HG03432 (cell line): ENCODE measurements around the gene PPP1CC.
A peak's percentile ranks its signal among the peaks of the same experiment; 100 is the strongest.

Source experiments
- ATAC-seq: cut with Tn5 transposase; IDR thresholded peaks from one replicate; pipeline ENCODE4 v1.9.1; 2021; ENCODE audit warnings: mild to moderate bottlenecking, moderate library complexity; ENCODE audit not compliant: unreplicated experiment

The PPP1CC gene

DNA sequence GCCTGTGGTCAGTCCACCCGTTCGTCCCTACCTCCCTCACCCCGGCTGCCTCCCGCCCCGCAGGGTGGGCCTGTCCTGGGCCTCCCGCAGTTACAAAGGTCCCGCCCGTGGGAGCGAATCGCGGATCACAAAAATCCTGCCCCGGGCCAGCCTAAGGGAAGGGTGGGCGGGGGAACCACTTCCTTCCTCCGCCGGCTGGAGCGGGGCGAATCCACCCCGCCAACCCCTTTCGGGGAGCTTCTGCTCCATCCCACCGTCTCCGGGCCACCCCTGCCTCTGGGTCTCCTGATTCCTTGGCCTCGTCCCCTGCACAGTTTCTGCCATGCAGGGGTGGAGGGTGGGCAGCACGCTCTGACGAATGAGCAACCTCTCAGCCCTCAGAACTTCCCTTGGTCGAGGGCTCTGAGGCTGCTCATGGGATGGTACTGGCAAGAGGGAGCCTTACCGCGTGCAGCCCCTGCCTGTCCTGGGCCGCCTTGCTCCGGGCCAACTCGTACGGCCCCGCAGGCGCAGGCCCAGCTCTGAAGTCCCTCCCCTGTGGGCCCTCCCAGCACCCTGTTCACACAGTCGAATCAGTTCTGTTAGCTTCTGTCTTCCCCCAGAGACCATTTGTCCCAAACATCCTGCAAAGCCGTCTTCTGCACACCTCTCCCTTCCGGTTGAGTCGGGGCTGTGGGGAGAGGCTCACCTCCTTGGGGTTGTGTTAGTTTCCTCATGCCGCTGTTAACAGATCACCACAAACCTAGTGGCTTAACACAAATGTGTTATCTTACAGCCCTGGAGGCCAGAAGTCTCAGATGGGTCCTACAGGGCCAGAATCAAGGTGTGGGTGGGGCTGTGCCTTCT lies 53.2 kb downstream of the PPP1CC start:
- ATAC-seq: peak; percentile 61

DNA sequence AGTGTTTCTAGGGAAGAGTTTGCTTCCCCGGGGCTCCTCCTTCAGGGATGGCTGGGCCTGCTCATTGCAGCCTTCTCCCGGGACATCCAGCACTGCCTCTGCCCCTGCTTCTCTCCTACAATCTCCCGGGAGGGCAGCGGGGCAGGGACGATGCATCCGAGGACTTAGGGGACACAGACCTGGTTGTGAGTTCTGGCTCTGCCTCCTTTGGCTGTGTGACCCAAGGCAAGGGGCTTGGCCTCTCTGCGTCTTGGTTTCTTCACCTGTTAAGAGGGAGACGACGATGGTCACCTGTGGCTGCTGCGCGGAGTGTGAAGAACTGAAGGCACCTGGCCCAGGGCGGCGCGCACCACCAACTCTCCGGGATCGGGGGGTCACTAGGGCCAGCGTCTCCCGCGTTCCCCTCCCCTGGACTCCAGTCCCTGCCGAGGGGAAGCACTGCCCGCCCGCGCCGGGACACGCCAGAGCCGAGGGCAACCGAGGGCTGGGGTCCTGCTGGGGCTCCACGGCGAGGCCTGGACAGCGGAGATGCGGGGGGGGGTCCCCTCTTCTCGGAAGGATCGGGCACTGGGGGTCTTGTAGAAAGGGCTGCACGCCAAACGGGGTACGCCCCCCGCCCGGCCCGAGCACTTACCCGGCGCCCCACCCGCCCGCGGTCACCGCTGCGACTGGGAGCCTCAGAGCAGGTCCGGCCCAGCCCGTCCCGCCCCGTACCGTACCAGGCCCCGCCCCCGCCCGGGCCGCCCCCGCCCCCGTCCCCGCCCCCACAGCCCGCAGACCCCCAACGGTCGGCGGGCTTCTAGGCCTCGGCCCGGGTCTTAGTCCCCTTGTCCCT lies 54.0 kb downstream of the PPP1CC start, which contains the start of gene HVCN1:
Gene HVCN1 (minus strand): TSS at position 670 of the 835 bp plus-strand sequence. CDS start 5,870 bp downstream, outside the sequence.
- peak; percentile 43 for ATAC-seq

DNA sequence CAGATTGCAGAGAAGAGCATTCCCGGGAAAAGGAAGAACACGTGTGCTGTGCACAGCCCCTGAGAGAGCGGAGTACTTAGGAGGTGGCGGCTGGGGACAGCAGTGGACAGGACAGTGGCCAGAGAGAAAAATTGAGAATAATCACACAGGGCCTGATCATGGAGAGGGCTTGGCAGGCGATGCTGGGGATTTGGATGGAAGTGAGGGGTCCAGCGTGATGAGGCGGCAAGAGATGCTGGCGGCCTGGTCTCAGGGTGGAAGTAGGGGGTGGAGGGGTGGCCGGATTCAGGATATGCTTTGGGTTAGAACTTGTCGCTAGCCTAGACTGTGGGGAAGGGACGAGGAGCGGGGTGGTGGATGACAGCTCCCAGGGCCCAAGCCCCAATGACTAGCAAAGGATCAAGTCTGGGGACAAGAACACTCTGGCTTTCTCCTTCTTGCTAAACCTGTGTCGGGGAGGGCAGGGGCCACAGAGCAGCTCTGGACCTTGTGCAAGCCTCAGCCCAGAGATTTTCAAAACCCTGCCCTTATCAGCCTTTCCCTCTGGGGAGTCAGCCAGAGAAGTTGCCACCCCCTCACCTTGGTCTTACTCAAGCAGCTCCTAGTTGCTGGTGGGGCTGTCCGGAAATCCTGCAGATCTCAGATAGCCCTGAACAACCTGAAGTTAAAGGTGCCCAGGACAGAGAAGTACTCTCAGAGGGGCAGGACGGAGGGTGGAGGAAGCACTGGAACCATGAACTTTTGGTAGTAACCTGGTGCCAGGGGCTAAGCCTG lies 55.1 kb downstream of the PPP1CC start:
- no peak for ATAC-seq

DNA sequence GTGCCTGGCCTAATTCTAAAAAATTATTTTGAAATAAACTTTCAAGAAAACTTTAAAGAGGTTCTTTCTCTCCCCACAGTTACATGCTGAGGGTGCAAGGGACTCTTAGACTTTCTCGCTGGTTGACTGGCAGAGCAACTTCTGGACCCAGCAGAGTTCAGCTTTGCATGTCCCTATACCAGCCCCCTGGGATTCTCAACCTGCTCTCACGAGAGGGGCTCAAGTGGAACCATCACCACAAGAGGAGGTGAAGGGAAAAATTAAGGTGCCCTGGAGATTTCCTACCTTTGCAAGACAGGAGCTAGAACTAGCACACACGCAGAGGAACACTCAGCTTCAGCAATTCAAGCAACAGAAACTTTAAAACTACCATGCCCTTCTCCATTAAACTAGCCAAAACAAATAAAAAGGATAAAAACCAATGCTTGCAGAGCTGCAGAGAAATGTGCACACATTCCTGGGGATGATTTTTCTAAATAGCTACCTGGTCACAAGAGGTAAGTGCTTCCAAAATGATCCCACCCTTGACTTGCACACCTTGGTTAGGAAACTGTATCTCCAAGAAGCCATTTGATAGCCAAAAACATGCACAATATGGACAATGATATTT lies 56.3 kb downstream of the PPP1CC start:
- ATAC-seq: no peak

DNA sequence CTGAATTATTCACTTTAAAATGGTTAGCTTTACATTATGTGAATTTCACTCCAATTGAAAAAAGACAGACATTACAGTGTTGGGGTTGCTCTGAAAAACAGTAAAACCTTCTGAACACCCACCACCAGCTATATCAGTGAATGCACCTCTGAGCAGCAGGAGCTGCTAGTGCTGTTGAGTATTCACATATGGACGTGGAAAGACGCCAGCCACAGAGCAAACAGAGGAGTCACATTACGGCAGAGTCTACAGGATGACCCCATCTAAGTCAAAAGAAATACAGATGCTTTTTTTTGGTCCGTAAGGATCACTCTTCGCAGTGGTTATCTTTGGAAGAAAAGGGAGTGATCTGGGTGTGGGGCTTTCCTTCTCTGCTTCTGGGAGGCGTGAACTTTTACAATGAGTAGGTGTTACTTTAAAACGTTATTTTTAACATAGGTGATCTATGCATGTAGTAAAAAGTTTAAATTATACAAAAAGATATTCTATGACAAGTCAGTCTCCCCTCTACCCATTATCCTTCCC lies 58.3 kb downstream of the PPP1CC start:
- ATAC-seq: no peak

DNA sequence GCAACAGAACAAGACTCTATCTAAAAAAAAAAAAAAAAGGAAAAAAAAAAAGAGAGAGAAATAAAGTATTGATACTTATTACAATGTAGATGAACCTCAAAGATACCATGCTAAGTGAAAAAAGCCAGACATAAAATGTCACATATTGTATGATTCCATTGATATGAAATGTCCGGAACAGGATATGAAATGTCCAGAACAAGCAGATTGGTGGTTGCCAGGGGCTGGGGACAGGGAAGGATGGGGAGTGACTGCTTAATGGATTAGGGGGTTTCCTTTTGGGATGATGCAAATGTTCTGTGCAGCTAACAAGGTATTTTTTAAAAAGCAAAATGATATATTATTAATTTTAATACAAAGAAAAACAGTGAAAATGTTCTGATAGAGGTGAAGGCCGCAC lies 58.8 kb downstream of the PPP1CC start:
- no peak for ATAC-seq

DNA sequence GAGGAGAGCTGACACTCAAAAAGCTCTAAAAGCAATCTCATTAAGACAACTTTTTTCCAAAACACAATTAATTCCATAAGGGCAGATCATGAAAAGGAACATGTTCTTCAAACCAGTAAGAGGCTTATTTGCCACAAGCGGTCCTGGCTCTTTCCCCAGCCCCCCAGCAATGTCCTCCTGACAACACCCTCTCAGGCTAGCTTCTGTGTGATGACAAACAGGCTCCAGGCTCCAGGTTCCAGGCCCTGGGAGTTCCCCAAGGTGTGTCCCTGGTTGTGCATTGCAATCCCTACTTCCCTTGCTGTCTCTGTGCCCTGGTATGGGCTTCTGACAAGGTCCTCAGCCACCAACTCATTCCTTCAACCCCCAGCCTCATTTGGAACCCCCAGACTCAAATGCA lies 62.7 kb downstream of the PPP1CC start:
- ATAC-seq: no peak

DNA sequence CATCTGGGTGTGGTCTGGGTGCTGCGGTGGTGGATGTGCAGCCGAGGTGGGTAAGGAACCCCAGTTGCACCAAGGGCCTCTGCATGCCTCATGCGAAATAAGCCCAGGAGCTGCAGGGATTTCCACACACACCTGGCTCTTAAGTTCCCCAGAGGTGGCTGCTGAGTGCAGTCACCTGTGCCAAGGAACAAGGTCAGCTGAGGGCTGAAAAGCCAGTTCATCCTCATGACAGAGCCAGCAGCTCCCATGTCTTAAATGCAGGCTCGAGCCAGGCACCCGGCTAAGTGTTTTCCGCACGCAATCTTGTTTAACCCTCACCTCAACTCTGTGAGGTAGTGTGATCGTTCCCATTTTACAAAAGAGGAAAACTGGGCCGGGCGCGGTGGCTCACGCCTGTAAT lies 63.5 kb downstream of the PPP1CC start:
- ATAC-seq: no peak

DNA sequence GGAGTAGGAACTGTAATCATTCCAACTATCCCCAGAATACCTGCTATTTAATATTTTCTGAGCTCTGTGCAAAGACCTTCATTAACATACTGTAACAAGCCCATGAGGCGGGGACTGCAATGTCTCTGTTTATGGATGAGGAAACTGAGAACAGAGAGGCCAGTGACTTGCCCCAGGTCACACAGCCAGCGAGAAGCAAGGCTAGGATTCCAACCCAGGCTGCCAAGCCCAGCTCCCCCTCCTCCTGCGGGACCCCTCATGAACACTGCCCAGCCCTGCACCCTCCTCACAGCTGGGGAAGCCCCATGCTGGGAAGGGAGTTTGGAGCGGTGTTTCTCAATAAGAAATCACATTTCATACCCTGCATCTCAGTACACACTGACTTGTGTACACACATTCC lies 64.7 kb downstream of the PPP1CC start:
- ATAC-seq: no peak

DNA sequence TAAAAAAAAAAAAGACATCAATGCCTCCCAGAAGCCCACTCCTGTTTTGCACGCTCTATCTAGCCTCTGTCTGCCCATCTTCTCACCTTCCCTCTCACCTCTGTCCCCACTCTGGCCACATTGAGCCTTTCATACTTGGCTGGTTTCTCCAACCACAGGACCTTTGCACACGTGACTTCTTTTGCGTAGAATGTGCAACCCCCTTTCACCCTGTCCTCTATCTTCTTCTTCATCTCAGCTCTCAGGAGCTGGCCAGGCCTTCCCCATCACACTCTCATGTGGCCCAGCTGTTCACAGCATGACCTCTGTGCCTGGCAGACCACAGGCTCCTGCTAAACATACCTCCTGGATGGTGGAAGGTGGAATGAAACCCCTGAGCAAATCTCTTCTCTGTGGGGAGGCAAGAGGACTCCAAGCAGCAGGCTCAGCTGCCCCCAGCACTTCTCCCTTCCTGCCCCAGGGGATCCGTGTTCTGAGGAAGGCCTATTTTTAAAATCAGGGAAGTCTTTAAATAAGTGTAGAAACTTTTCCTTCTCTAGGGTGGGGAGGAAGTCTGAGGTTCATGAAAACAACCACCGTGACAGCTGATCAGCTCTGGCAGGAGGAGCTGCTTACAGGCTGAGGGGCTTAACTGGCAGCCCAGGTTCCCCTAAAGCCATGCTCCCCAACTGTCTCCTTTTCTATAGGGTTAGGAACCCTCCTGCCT lies 65.3 kb downstream of the PPP1CC start:
- ATAC-seq: peak; percentile 74

DNA sequence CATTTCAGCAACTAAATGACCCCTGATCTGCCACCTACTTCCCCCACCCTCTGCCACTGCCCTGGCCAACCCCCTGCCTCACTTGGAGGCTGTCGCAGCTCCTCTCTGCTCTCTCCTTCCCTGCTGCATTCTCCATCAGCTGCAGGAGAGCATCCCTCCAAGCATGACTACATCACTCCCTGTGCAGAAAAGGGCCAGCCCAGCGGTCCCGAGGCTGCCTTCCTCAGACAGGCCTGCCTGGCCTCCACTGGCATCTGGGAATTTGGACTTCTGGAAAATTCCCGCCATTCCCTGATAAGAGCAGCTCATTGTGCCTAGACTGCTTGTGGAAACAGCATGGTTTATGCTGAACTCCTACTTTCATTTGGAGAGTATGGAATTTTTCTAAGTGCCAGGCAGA lies 66.5 kb downstream of the PPP1CC start:
- ATAC-seq: no peak

DNA sequence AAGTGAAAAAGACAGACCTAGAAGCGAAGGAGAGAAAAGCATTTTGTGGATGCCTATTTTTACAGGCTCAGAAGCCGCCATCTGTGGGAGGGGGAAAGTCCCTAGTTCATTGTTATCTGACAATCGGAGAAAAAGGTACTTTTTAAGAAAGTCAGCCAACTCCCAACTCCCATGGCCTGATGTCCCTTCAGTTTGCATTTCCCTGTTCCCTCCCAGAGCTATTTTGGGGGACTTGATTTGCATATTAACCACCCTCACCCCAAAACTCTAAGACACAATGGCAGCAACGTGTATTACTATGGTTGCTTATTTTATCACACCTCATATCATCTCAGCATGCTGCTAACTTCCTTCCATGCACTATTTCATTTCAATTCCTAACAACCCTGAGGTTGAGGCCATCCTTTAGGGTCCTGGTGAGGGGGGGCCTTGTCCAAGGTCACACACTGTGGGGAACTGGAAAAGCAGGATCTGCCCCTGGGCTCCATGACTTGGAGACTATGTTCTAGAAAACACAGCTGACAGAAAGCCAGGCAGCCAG lies 72.5 kb downstream of the PPP1CC start:
- ATAC-seq: peak; percentile 48
